ENCODE data around the gene CA11. TPM values are rescaled to one million over a fixed set of nuclear protein-coding genes. Genes with fewer than 3 reads are reported as not detected.

Gene CA11
- total and polyA plus RNA-seq, 2 experiments from 2014 or later: 8.8 to 29.7 TPM

DNA sequence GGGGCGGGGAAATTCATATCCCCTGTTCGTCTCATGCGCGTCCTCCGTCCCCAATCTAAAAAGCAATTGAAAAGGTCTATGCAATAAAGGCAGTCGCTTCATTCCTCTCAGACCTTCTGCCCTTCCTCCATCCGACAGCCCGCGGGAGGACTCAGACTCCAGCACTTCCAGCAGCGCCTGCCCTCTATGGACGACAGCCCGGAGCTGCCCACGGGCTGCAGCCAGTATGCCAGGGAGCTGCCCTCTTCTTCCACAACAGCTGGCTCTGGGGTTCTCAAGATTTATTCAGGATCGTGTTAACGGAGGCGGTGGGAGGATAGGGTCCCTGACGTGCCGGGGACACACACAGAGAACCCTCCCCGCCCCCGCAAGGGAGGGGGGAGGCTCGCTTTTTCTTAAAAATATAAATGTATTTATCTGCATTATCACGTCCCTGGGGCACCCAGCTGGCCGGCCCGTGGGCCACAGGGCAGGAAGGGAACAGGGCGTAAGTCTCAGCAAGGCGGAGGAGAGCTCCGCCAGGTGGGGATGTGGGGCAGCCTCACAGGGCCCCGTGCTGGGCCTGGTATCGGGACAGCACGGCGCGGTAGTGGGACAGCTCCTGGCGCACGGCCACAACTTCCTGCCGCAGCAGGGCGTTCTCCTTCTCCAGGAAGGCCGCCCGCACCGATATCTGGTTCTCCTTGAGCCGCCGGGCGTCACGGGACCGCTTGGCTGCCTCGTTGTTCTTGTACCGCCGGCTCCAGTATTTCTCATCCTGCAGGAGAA lies 15.5 kb downstream of the CA11 start:
- H3K9me2 ChIP-seq (ENCODE audit: insufficient read depth): no peaks in the 10 kb centered on the region
- peak overlapping the region; percentile 89 for H3K4me2 ChIP-seq
- H3K9me3 Mint-ChIP-seq: no peaks in the 10 kb centered on the region; the same call in 1 of the 3 replicates
- H3K27ac Mint-ChIP-seq: peak overlapping the region; percentile 95
- H3K36me3 ChIP-seq (ENCODE audit: insufficient read depth): no peaks in the 10 kb centered on the region
- H3K27me3 Mint-ChIP-seq (ENCODE audit: insufficient read depth, low read depth, poor library complexity): peaks cover 31% of the 10 kb centered on the region
- peak overlapping the region; percentile 69 for H3K4me3 Mint-ChIP-seq
- peaks cover 1% of the 10 kb centered on the region for H3K79me2 ChIP-seq (replicated peaks; ENCODE audit: insufficient read depth)
- TF ChIP-seq JUNB (IDR thresholded peaks at IDR 0.05; ENCODE audit: unreplicated experiment) (no peak), EZH2 (IDR thresholded peaks at IDR 0.05; ENCODE audit: low read depth, unreplicated experiment) (no peak)
- TF ChIP-seq, protein P1, sequence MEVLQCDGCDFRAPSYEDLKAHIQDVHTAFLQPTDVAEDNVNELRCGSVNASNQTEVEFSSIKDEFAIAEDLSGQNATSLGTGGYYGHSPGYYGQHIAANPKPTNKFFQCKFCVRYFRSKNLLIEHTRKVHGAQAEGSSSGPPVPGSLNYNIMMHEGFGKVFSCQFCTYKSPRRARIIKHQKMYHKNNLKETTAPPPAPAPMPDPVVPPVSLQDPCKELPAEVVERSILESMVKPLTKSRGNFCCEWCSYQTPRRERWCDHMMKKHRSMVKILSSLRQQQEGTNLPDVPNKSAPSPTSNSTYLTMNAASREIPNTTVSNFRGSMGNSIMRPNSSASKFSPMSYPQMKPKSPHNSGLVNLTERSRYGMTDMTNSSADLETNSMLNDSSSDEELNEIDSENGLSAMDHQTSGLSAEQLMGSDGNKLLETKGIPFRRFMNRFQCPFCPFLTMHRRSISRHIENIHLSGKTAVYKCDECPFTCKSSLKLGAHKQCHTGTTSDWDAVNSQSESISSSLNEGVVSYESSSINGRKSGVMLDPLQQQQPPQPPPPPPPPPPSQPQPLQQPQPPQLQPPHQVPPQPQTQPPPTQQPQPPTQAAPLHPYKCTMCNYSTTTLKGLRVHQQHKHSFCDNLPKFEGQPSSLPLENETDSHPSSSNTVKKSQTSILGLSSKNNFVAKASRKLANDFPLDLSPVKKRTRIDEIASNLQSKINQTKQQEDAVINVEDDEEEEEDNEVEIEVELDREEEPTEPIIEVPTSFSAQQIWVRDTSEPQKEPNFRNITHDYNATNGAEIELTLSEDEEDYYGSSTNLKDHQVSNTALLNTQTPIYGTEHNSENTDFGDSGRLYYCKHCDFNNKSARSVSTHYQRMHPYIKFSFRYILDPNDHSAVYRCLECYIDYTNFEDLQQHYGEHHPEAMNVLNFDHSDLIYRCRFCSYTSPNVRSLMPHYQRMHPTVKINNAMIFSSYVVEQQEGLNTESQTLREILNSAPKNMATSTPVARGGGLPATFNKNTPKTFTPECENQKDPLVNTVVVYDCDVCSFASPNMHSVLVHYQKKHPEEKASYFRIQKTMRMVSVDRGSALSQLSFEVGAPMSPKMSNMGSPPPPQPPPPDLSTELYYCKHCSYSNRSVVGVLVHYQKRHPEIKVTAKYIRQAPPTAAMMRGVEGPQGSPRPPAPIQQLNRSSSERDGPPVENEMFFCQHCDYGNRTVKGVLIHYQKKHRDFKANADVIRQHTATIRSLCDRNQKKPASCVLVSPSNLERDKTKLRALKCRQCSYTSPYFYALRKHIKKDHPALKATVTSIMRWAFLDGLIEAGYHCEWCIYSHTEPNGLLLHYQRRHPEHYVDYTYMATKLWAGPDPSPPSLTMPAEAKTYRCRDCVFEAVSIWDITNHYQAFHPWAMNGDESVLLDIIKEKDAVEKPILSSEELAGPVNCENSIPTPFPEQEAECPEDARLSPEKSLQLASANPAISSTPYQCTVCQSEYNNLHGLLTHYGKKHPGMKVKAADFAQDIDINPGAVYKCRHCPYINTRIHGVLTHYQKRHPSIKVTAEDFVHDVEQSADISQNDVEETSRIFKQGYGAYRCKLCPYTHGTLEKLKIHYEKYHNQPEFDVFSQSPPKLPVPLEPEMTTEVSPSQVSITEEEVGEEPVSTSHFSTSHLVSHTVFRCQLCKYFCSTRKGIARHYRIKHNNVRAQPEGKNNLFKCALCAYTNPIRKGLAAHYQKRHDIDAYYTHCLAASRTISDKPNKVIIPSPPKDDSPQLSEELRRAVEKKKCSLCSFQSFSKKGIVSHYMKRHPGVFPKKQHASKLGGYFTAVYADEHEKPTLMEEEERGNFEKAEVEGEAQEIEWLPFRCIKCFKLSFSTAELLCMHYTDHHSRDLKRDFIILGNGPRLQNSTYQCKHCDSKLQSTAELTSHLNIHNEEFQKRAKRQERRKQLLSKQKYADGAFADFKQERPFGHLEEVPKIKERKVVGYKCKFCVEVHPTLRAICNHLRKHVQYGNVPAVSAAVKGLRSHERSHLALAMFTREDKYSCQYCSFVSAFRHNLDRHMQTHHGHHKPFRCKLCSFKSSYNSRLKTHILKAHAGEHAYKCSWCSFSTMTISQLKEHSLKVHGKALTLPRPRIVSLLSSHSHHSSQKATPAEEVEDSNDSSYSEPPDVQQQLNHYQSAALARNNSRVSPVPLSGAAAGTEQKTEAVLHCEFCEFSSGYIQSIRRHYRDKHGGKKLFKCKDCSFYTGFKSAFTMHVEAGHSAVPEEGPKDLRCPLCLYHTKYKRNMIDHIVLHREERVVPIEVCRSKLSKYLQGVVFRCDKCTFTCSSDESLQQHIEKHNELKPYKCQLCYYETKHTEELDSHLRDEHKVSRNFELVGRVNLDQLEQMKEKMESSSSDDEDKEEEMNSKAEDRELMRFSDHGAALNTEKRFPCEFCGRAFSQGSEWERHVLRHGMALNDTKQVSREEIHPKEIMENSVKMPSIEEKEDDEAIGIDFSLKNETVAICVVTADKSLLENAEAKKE (CRISPR knock-in tag; IDR thresholded peaks at IDR 0.05): no peak
- TF ChIP-seq, protein P2, sequence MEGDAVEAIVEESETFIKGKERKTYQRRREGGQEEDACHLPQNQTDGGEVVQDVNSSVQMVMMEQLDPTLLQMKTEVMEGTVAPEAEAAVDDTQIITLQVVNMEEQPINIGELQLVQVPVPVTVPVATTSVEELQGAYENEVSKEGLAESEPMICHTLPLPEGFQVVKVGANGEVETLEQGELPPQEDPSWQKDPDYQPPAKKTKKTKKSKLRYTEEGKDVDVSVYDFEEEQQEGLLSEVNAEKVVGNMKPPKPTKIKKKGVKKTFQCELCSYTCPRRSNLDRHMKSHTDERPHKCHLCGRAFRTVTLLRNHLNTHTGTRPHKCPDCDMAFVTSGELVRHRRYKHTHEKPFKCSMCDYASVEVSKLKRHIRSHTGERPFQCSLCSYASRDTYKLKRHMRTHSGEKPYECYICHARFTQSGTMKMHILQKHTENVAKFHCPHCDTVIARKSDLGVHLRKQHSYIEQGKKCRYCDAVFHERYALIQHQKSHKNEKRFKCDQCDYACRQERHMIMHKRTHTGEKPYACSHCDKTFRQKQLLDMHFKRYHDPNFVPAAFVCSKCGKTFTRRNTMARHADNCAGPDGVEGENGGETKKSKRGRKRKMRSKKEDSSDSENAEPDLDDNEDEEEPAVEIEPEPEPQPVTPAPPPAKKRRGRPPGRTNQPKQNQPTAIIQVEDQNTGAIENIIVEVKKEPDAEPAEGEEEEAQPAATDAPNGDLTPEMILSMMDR (conservative IDR thresholded peaks at IDR 0.05; ENCODE audit: low read depth in 2 of 2): peak in 1 of 2 experiments; percentile 56; a peak in 3 of 4 replicates
- TF ChIP-seq, protein P3, sequence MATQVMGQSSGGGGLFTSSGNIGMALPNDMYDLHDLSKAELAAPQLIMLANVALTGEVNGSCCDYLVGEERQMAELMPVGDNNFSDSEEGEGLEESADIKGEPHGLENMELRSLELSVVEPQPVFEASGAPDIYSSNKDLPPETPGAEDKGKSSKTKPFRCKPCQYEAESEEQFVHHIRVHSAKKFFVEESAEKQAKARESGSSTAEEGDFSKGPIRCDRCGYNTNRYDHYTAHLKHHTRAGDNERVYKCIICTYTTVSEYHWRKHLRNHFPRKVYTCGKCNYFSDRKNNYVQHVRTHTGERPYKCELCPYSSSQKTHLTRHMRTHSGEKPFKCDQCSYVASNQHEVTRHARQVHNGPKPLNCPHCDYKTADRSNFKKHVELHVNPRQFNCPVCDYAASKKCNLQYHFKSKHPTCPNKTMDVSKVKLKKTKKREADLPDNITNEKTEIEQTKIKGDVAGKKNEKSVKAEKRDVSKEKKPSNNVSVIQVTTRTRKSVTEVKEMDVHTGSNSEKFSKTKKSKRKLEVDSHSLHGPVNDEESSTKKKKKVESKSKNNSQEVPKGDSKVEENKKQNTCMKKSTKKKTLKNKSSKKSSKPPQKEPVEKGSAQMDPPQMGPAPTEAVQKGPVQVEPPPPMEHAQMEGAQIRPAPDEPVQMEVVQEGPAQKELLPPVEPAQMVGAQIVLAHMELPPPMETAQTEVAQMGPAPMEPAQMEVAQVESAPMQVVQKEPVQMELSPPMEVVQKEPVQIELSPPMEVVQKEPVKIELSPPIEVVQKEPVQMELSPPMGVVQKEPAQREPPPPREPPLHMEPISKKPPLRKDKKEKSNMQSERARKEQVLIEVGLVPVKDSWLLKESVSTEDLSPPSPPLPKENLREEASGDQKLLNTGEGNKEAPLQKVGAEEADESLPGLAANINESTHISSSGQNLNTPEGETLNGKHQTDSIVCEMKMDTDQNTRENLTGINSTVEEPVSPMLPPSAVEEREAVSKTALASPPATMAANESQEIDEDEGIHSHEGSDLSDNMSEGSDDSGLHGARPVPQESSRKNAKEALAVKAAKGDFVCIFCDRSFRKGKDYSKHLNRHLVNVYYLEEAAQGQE (IDR thresholded peaks at IDR 0.05; ENCODE audit: unreplicated experiment): peak; percentile 13
- peaks cover 8% of the 10 kb centered on the region for H4K20me1 ChIP-seq (replicated peaks; ENCODE audit: insufficient read depth)
- peak overlapping the region; percentile 64 for H3K4me3 ChIP-seq
- H3K4me1 Mint-ChIP-seq: peaks cover 34% of the 10 kb centered on the region
- H3K4me1 ChIP-seq (ENCODE audit: insufficient read depth): peaks cover 27% of the 10 kb centered on the region
- ATAC-seq (peak; percentile 39), DNase-seq (ENCODE audit: low spot score) (peak; percentile 88)
- peaks cover 36% of the 10 kb centered on the region for H3F3A ChIP-seq (replicated peaks; ENCODE audit: low read depth)
- no peak overlapping the region for H2AFZ ChIP-seq
- H3K27ac ChIP-seq (ENCODE audit: low read depth): peak overlapping the region; percentile 97
- H3K27me3 ChIP-seq (ENCODE audit: insufficient read depth): no peaks in the 10 kb centered on the region
- peaks cover 7% of the 10 kb centered on the region; the same call in 2 of the 3 replicates for H3K36me3 Mint-ChIP-seq (ENCODE audit: low read depth)

Measured in GM23338 (cell line).